GM21737 (cell line): ENCODE data around the gene STEAP2.

ENCODE experiments used
- ATAC-seq: cut with Tn5 transposase; IDR thresholded peaks from one replicate; pipeline ENCODE4 v1.9.1; 2021; ENCODE audit warnings: mild to moderate bottlenecking, moderate library complexity; ENCODE audit not compliant: unreplicated experiment

Gene STEAP2

DNA sequence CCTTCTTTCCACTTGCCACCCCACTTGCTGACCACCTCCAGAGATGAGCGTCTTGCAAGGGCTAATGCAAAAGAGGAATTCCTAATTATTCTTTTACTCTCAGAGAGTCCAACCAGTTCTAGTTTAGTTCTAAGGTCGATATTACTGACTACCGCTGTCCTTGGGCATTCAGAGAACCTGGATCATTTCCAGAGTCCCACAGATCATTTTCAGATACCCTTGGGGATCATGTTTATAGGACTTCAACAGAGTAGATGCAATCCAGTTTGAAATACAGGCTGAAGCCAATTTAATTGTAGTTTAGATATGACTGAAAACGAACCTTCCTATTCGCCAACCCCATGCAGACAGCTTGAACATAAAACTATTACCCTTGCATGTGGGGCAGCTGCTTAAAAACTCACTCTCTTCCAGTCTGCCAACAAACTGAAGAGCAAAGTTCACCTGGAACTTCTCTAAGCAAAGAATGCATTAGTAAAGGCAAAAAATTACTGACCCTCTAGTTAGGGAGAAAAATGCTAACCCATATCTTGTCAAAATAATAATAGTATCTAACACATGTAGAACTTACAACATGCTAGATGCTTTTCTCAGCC, 55.8 kb downstream of the STEAP2 start:
- no peak for ATAC-seq

DNA sequence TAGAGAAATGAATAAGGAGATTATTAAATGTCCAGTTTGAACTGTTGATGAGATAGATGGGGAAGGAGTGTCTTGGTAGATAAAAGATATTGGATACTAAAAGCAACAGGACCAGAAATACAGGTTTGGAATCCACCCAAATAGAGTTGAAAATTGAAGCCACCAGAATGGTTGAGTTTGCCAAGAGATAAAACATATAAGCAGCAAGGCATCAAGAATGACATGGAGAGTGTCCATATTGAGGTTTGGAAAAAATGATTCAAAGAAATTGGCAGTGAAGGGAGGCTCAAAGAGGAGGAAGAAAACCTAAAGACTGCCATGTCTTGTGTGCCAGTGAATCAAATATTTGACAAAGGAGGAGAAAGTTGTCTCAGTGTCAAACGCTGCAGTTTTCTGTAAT, 57.6 kb downstream of the STEAP2 start:
- ATAC-seq = no peak

DNA sequence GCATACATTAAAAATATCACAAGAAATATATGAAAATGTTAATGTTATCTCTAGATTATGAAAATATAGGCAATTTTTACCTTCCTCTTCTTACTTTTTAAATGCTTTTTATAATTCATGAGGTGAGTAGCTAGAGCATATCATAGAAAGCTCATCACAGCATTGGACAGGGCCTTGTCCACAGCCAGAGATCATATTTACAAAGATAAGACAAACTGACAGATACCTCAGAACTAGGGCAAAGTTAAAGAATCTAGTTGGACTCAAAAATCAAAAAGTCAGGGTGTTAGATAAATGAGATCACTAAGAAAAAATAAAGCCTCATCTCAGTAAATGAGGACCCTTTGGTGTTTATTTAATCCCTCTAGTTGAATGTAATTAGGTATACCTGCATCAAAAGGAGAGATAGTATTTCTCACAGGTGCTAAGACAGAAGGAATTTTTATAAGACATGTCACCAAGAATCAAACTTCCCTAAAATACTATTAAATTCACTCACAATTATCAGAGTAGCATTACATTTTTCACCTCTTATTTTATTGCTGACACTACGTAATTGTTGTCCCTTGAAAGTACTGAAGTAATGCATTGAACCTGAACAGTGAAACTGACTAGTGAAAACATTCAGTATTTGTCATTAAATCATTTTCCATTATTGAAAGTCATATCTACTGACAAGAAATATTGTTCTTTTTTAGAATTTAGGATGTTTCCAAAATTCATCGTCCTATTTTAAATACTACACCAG, 59.1 kb downstream of the STEAP2 start:
- ATAC-seq = no peak

DNA sequence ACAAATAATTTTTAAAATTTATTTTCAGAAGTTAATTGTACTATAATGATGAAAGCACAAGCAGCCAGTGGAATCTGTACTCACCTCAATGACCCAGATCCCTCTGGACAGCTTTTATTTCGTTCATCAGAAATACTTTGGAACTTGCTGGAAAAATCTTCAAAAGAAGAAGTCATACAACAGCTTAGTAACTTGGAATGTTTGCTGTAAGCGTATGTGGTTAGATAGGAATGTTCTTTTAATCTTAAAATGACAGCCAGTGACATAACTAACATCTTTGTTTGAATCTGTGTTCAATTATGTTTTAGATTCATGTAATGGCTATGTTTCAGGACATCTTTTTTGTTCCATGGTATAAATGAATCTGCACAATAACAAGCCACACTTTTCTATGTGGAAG, 60.2 kb downstream of the STEAP2 start:
- no peak for ATAC-seq

DNA sequence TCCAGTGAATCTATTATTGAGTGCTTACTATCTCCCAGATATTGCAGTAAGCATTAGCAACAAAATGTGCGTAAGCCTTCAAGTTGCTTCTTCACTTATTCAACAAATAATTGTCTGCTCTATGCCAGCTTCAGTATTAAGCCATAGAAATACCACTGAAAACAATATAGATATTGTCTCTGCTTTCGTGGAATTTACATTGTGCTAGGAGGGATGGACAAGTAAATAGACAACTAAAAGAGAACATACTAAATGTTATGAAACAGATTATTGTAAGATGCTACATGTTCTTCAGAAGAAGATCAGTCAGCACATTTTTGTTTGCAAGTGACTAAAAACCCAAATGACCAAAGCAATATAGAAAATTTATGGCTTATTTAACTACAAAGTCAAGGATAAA, 60.7 kb downstream of the STEAP2 start:
- no peak for ATAC-seq

DNA sequence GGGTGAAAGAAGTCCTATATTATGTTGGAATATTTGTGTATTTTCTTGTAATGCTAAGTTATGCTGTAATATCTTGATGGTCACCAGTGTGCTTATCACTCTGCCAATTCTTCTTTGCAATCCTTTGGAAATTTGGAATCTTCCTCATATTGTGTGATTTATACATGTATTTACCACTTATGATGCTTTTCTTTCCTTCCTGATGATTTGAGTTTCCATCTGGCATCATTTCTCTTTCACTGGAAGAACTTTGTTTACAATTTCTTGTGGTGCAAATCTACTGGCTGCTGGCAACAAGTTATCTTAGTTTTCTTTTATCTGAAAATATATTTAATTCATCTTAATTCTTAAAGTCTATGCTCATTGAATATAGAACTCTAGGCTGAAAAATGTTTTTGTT, 62.6 kb downstream of the STEAP2 start:
- no peak for ATAC-seq

DNA sequence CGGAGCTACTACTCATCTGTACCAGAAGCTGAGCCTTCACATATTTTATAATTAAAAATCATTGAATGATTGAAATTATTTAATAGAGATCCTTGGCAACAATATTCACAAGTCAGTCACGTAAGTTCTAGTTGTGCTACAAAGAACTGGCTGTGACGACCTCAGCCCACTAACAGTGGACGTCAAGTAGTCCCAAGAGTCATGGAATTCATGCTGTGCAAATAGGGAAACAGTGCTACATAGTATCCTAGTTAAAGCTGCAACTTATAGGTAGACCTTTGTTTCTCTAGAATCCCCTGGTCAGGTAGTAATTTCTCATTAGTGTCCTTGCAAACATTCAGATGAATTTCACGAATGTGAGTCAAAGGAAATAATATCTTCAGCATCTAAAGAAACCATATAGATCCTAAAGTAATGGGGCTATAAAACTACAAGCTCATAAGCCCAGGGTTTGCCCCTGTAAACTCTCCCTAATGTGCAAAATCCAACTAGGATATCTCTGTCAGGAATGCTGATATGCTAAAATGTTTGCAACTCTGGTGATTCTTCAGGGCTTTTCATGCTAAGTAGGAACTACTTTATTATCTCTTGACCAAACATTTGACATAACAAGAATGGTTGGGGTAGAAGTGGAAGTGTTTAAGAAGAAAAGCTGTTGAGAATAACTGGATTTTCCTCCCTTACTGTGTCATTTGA, 64.6 kb downstream of the STEAP2 start:
- ATAC-seq = no peak
